Caco-2 (cell line): ENCODE data around the gene LRPAP1. TPM values are rescaled to one million over a fixed set of nuclear protein-coding genes. Genes with fewer than 3 reads are reported as not detected.

Source experiments
- BruUV-seq: library from RNA; stranded (reverse); fragments of 400-500 nt; replicated peaks from 2 replicates; lab custom pipeline; 2021; lab: Mats Ljungman, UMichigan
- CTCF ChIA-PET: fragments of 300-600 bp; sonication (Branson Sonifier 250); formaldehyde crosslinking; loops from one replicate; lab custom pipeline; 2022; ENCODE audit warnings: antibody characterized with exemption; lab: Charles Lee
- POLR2A ChIA-PET: fragments of 300-600 bp; sonication (Branson Sonifier 250); formaldehyde crosslinking; loops from one replicate; lab custom pipeline; 2022; ENCODE audit warnings: antibody characterized with exemption; lab: Charles Lee
- DNase-seq, 2 experiments: peaks; one replicate each; pipeline versions ENCODE4 v3.0.0 to v3.0.0-alpha.2; 2020 to 2022
- H3K27me3 ChIP-seq: replicated peaks from 2 replicates; pipeline ENCODE4 v1.6.0; 2011; ENCODE audit warnings: low read length; ENCODE audit not compliant: control insufficient read depth, insufficient read depth
- H3K36me3 ChIP-seq: 2 replicates; pipeline ENCODE4 v1.5.1; 2011; ENCODE audit warnings: low read length; ENCODE audit not compliant: control insufficient read depth, insufficient read depth
- H3K4me1 ChIP-seq: fragments of 250-450 bp; sonication (Bioruptor Pico); 2 replicates; pipeline ENCODE4 v1.5.1; 2020; ENCODE audit warnings: mild to moderate bottlenecking
- H3K4me3 ChIP-seq: 2 replicates; pipeline ENCODE4 v1.5.1; 2011; ENCODE audit warnings: low read depth, mild to moderate bottlenecking, control low read depth, low read length
- H3K9me3 ChIP-seq: fragments of 250-450 bp; sonication (Bioruptor Pico); 2 replicates; pipeline ENCODE4 v1.5.1; 2020; ENCODE audit warnings: mild to moderate bottlenecking, moderate library complexity
- H3K27ac Mint-ChIP-seq: one replicate; pipeline ENCODE4 v1.8.0; 2022; ENCODE audit warnings: mixed read lengths; ENCODE audit not compliant: unreplicated experiment
- H3K27me3 Mint-ChIP-seq: one replicate; pipeline ENCODE4 v1.8.0; 2022; ENCODE audit warnings: mixed read lengths; ENCODE audit not compliant: insufficient read depth, unreplicated experiment
- H3K36me3 Mint-ChIP-seq: one replicate; pipeline ENCODE4 v1.8.0; 2022; ENCODE audit warnings: mild to moderate bottlenecking, mixed read lengths; ENCODE audit not compliant: insufficient read depth, unreplicated experiment
- H3K4me1 Mint-ChIP-seq: one replicate; pipeline ENCODE4 v1.8.0; 2022; ENCODE audit warnings: low read depth, mixed read lengths; ENCODE audit not compliant: unreplicated experiment
- H3K4me3 Mint-ChIP-seq: one replicate; pipeline ENCODE4 v1.8.0; 2022; ENCODE audit warnings: mild to moderate bottlenecking, moderate library complexity, mixed read lengths; ENCODE audit not compliant: unreplicated experiment
- H3K9me3 Mint-ChIP-seq: one replicate; pipeline ENCODE4 v1.8.0; 2022; ENCODE audit warnings: mixed read lengths; ENCODE audit not compliant: unreplicated experiment
- CTCF ChIP-seq, 2 experiments: fragments of 200-600 bp in 1 of 2; IDR thresholded peaks; 1 replicate in 1 of 2; 2 replicates in 1 of 2; pipeline versions ENCODE4 v1.5.1 to v1.8.0; 2011 to 2022; ENCODE audit warnings: antibody characterized with exemption in 1 of 2, control low read depth in 1 of 2, inconsistent platforms in 1 of 2, low read depth in 1 of 2, low read length in 1 of 2, mild to moderate bottlenecking in 1 of 2, moderate library complexity in 1 of 2; ENCODE audit not compliant: insufficient read depth in 1 of 2, severe bottlenecking in 1 of 2, unreplicated experiment in 1 of 2
- intact Hi-C: fragments of 100-400 bp; cut with micrococcal nuclease; formaldehyde crosslinking; loops from one replicate; pipeline ENCODE4 v1.10.0; 2022; ENCODE audit not compliant: unreplicated experiment
- total RNA-seq: library from RNA; stranded (reverse); gene quantifications from 2 replicates; pipeline ENCODE4 v1.2.3, GENCODE V29; 2022

LRPAP1 gene
- total RNA-seq, 1 experiment from 2014 or later: 224 TPM

- CTCF ChIA-PET: no interaction called here
- intact Hi-C loops: no loop called here
- H3K27me3 ChIP-seq: no peaks in the 10 kb centered on the region
These were observed 64.6 kb downstream of the LRPAP1 start for GRCh38 chr4:3467601-3468031.

GRCh38 chr4:3466691-3467600, 65.3 kb downstream of the LRPAP1 start:
- Mint-ChIP-seq H3K36me3 (no peaks in the 10 kb centered on the region), H3K27ac (no peak overlapping the region), H3K9me3 (no peaks in the 10 kb centered on the region), H3K27me3 (peaks cover 3% of the 10 kb centered on the region), H3K4me3 (no peak overlapping the region), H3K4me1 (no peaks in the 10 kb centered on the region)
- Histone ChIP-seq H3K36me3 (no peaks in the 10 kb centered on the region), H3K4me3 (no peak overlapping the region), H3K27me3 (no peaks in the 10 kb centered on the region), H3K9me3 (no peaks in the 10 kb centered on the region), H3K4me1 (peaks cover 5% of the 10 kb centered on the region; the same call in 1 of the 2 replicates)
- no peak for DNase-seq
- TF ChIP-seq CTCF (IDR thresholded peaks at IDR 0.05; ENCODE audit: insufficient read depth in 1 of 2, low read depth in 1 of 2, low read length in 1 of 2, severe bottlenecking in 1 of 2, unreplicated experiment in 1 of 2): no peak
- POLR2A ChIA-PET: no interaction called here
- BruUV-seq: no TSS peak
- CTCF ChIA-PET: interaction anchor here (0.7 kb wide), 1 partner anchor 359 kb away, joined by 5 read pairs; no protein-coding TSS in a partner anchor
- intact Hi-C loops: no loop called here

More at GRCh38 chr4:3467601-3468031, 64.6 kb downstream of the LRPAP1 start:
- no peaks in the 10 kb centered on the region for H3K9me3 Mint-ChIP-seq
- BruUV-seq: no TSS peak
- no peaks in the 10 kb centered on the region for H3K36me3 ChIP-seq
- TF ChIP-seq CTCF (IDR thresholded peaks at IDR 0.05; ENCODE audit: insufficient read depth in 1 of 2, low read depth in 1 of 2, low read length in 1 of 2, severe bottlenecking in 1 of 2, unreplicated experiment in 1 of 2): no peak
- DNase-seq: no peak
- H3K36me3 Mint-ChIP-seq: no peaks in the 10 kb centered on the region
- no peaks in the 10 kb centered on the region for H3K4me1 Mint-ChIP-seq
- no peak overlapping the region for H3K27ac Mint-ChIP-seq
- H3K4me3 Mint-ChIP-seq: no peak overlapping the region
- H3K27me3 Mint-ChIP-seq: peaks cover 3% of the 10 kb centered on the region
- H3K4me1 ChIP-seq: peaks cover 5% of the 10 kb centered on the region; the same call in 1 of the 2 replicates
- H3K9me3 ChIP-seq: no peaks in the 10 kb centered on the region
- POLR2A ChIA-PET: no interaction called here
- no peak overlapping the region for H3K4me3 ChIP-seq

DNA sequence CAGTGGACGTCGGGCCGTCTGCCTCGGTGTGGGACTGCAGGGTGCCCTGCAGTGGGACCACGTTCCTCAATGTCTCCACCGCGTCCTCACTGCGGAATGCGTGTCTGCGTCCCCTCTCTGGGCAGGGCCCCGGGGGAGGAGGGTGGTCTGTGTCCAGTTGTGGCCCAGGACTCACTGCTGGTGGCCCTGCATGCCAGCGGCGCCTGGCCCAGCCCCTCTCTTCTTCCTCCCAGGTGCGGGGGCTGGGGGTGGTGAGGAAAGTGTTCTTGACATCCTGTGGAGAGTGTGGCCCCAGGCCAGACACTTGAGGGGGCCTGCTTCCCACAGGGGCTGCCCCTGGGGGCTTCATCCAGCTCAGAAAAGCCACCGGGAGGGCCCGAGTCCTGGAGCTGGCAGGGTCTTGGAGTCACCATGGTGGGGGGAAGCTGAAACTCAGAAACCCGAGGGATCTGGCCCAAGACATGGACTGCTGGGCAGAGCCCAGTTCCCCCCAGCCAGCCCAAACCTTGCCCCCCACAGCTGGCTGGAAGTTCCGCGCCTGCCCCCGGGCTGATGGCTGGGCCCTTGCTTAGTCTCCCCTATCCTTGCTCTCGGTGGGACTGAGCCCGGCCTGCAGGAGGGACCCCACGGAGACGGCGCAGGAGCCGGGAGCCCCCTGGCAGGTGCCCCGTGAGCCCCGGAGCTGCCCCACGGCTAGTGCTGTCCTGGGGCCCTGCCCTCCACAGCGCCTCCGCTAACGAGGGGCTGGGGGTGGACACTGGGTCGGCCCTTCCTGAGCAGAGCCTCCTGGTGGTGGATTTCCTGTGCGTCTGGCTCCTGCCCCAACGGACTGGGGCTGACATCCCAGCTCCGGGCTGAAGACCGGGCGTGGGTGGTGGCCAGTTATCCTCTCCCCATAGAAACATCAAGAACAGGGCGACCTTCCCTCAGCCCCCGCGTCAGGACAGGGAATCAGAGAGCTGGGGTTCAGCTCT, 66.2 kb downstream of the LRPAP1 start:
- no peaks in the 10 kb centered on the region for H3K36me3 Mint-ChIP-seq
- no peak overlapping the region for H3K4me3 Mint-ChIP-seq
- H3K27me3 Mint-ChIP-seq: peaks cover 3% of the 10 kb centered on the region
- H3K4me3 ChIP-seq: no peak overlapping the region
- no peaks in the 10 kb centered on the region for H3K36me3 ChIP-seq
- ChIA-PET POLR2A (no interaction called here), CTCF (interaction anchor here (0.7 kb wide), 1 partner anchor 358 kb away, joined by 5 read pairs; no protein-coding TSS in a partner anchor)
- H3K9me3 ChIP-seq: no peaks in the 10 kb centered on the region
- no TSS peak for BruUV-seq
- intact Hi-C loops: no loop called here
- H3K27ac Mint-ChIP-seq: no peak overlapping the region
- H3K9me3 Mint-ChIP-seq: no peaks in the 10 kb centered on the region
- peaks cover 5% of the 10 kb centered on the region; the same call in 1 of the 2 replicates for H3K4me1 ChIP-seq
- DNase-seq: no peak
- H3K4me1 Mint-ChIP-seq: no peaks in the 10 kb centered on the region
- H3K27me3 ChIP-seq: no peaks in the 10 kb centered on the region
- peak in 1 of 2 experiments; percentile 30 for TF ChIP-seq CTCF (IDR thresholded peaks at IDR 0.05; ENCODE audit: insufficient read depth in 1 of 2, low read depth in 1 of 2, low read length in 1 of 2, severe bottlenecking in 1 of 2, unreplicated experiment in 1 of 2)
